HepG2 (cell line): ENCODE data around the gene MAGIX. TPM values are rescaled to one million over a fixed set of nuclear protein-coding genes. Genes with fewer than 3 reads are reported as not detected.

ENCODE experiments used
- ATAC-seq: fragments of 200-7000 bp; cut with Tn5 transposase; 3 replicates; pipeline ENCODE4 v1.9.1; 2020; ENCODE audit warnings: mild to moderate bottlenecking, moderate library complexity
- BruUV-seq: library from RNA; stranded (reverse); fragments of 400-500 nt; replicated peaks from 2 replicates; lab custom pipeline; 2021; lab: Mats Ljungman, UMichigan
- CTCF ChIA-PET: fragments of 300-600 bp; formaldehyde crosslinking; extraction: SDS; loops from one replicate; lab custom pipeline; 2021; ENCODE audit warnings: low total read pairs, inconsistent platforms, low intra/inter-chr PET ratio; lab: Yijun Ruan, JAX
- POLR2A ChIA-PET: fragments of 350-600 bp; sonication (Branson Sonifier 250); formaldehyde crosslinking; loops from one replicate; lab custom pipeline; 2020; ENCODE audit warnings: antibody characterized with exemption, inconsistent platforms; lab: Yijun Ruan, JAX
- DNase-seq: peaks from one replicate; pipeline ENCODE4 v3.0.0-alpha.2; 2015; ENCODE audit warnings: low spot score
- FAIRE-seq: peaks from 3 replicates; lab custom pipeline; 2011; peaks lifted over from hg19 to GRCh38; lab: Jason Lieb, UNC
- H2AFZ ChIP-seq: one replicate; pipeline ENCODE4 v1.6.1; 2011; ENCODE audit warnings: low read length, inconsistent platforms
- H3K27ac ChIP-seq: fragments of 300-600 bp; 3 replicates; pipeline ENCODE4 v1.8.0; 2011; ENCODE audit warnings: mixed run types, mild to moderate bottlenecking, mixed read lengths, low read length, inconsistent platforms; ENCODE audit not compliant: insufficient read depth; ENCODE audit errors: extremely low read length
- H3K27me3 ChIP-seq, 2 experiments: fragments of 200-600 bp in 1 of 2; 2 replicates in 1 of 2; 3 replicates in 1 of 2; pipeline versions ENCODE4 v1.6.0 to v1.8.0; 2011; ENCODE audit warnings: low read length in 2 of 2, mild to moderate bottlenecking in 2 of 2, moderate library complexity in 2 of 2, inconsistent platforms in 1 of 2; ENCODE audit not compliant: insufficient read depth in 2 of 2, control insufficient read depth in 1 of 2
- H3K36me3 ChIP-seq, 2 experiments: fragments of 200-600 bp in 1 of 2; replicated peaks in 1 of 2; 2 replicates in 1 of 2; 3 replicates in 1 of 2; pipeline versions ENCODE4 v1.5.1 to v1.8.0; 2011; ENCODE audit warnings: low read length in 2 of 2, inconsistent platforms in 1 of 2; ENCODE audit not compliant: insufficient read depth in 2 of 2, control insufficient read depth in 1 of 2
- H3K4me1 ChIP-seq: 2 replicates; pipeline ENCODE4 v1.5.1; 2012; ENCODE audit warnings: low read length, inconsistent platforms; ENCODE audit not compliant: insufficient read depth
- H3K4me2 ChIP-seq: 2 replicates; pipeline ENCODE4 v1.6.0; 2011; ENCODE audit warnings: low read depth, low read length, inconsistent platforms
- H3K4me3 ChIP-seq, 3 experiments: fragments of 200-600 bp in 1 of 3; sonication (generic), shearing (Covaris generic) in 1 of 3; replicated peaks in 1 of 3; 2 replicates each; pipeline ENCODE4 v1.5.1; 2011 to 2016; ENCODE audit warnings: low read length in 3 of 3, inconsistent platforms in 2 of 3, low read depth in 2 of 3, mild to moderate bottlenecking in 2 of 3, control low read depth in 1 of 3, mixed read lengths in 1 of 3; ENCODE audit not compliant: insufficient read depth in 1 of 3
- H3K79me2 ChIP-seq: one replicate; pipeline ENCODE4 v1.6.1; 2011; ENCODE audit warnings: low read length, inconsistent platforms; ENCODE audit not compliant: insufficient read depth
- H3K9ac ChIP-seq: 2 replicates; pipeline ENCODE4 v1.6.0; 2011; ENCODE audit warnings: mild to moderate bottlenecking, low read depth, low read length, inconsistent platforms; ENCODE audit not compliant: insufficient read depth
- H3K9me3 ChIP-seq: 2 replicates; pipeline ENCODE4 v1.5.1; 2012; ENCODE audit warnings: mild to moderate bottlenecking, low read length
- H4K20me1 ChIP-seq: 2 replicates; pipeline ENCODE4 v1.6.0; 2011; ENCODE audit warnings: inconsistent platforms, mild to moderate bottlenecking, low read length, moderate library complexity; ENCODE audit not compliant: insufficient read depth
- AFF4 ChIP-seq: sonication (generic); formaldehyde crosslinking; IDR thresholded peaks from 2 replicates; pipeline ENCODE4 v1.4.0; 2020; ENCODE audit warnings: missing genetic modification reagents
- ARNT2 ChIP-seq: sonication (generic); formaldehyde crosslinking; IDR thresholded peaks from 2 replicates; pipeline ENCODE4 v1.8.0; 2022; ENCODE audit warnings: mild to moderate bottlenecking, low read depth, missing genetic modification reagents, moderate library complexity
- MXD1 ChIP-seq: sonication (generic); formaldehyde crosslinking; IDR thresholded peaks from 2 replicates; pipeline ENCODE4 v1.4.0; 2020; ENCODE audit warnings: mild to moderate bottlenecking, missing genetic modification reagents
- NR2C2 ChIP-seq: sonication (generic); formaldehyde crosslinking; IDR thresholded peaks from 2 replicates; pipeline ENCODE4 v1.4.0; 2020; ENCODE audit warnings: missing genetic modification reagents, mild to moderate bottlenecking, moderate library complexity, borderline replicate concordance
- POLR2AphosphoS5 ChIP-seq: IDR thresholded peaks from 2 replicates; pipeline ENCODE4 v1.6.1; 2012; ENCODE audit warnings: low read depth, low read length
- SKIL ChIP-seq: sonication (generic); formaldehyde crosslinking; IDR thresholded peaks from 2 replicates; pipeline ENCODE4 v1.8.0; 2022; ENCODE audit warnings: missing genetic modification reagents, mild to moderate bottlenecking, moderate library complexity, borderline replicate concordance
- TFAP4 ChIP-seq: sonication (generic); IDR thresholded peaks from 2 replicates; pipeline ENCODE4 v1.6.1; 2016; ENCODE audit warnings: low read depth, borderline replicate concordance
- ZBTB25 ChIP-seq: IDR thresholded peaks from 2 replicates; pipeline ENCODE4 v1.6.1; 2018; ENCODE audit warnings: missing genetic modification reagents
- ZNF282 ChIP-seq: fragments of 450-650 bp; IDR thresholded peaks from 2 replicates; pipeline ENCODE4 v1.6.1; 2018; ENCODE audit not compliant: partially characterized antibody
- ZNF749 ChIP-seq: sonication (generic); formaldehyde crosslinking; IDR thresholded peaks from 2 replicates; pipeline ENCODE4 v1.8.0; 2022; ENCODE audit warnings: mild to moderate bottlenecking, missing genetic modification reagents, moderate library complexity, borderline replicate concordance
- ZNF781 ChIP-seq: sonication (generic); formaldehyde crosslinking; IDR thresholded peaks from 2 replicates; pipeline ENCODE4 v1.5.1; 2020; ENCODE audit warnings: borderline replicate concordance, mild to moderate bottlenecking, missing genetic modification reagents; ENCODE audit errors: not compliant biosample characterization
- ZNF788 ChIP-seq: sonication (generic); formaldehyde crosslinking; IDR thresholded peaks from 2 replicates; pipeline ENCODE4 v1.5.0; 2020; ENCODE audit warnings: mild to moderate bottlenecking, missing genetic modification reagents, borderline replicate concordance
- ZSCAN5A ChIP-seq: sonication (generic); formaldehyde crosslinking; IDR thresholded peaks from 2 replicates; pipeline ENCODE4 v1.8.0; 2022; ENCODE audit warnings: mild to moderate bottlenecking, missing genetic modification reagents, borderline replicate concordance
- WGBS: methylation state at CpG from one replicate; pipeline ENCODE4 v1.1.6; 2017; ENCODE audit warnings: low lambda C conversion rate; 5-methylcytosine and 5-hydroxymethylcytosine counted together
- in situ Hi-C: cut with HindIII; loops from 2 replicates; pipeline ENCODE4 v1.10.0; 2017; ENCODE audit warnings: low pct_unique_long_range_greater_than_20kb; ENCODE audit not compliant: extremely low pct_ligation_motif_present
- intact Hi-C: fragments of 100-400 bp; cut with micrococcal nuclease; formaldehyde crosslinking; loops from one replicate; pipeline ENCODE4 v1.10.0; 2022; ENCODE audit not compliant: unreplicated experiment
- polyA plus RNA-seq, 8 experiments: library from polyadenylated mRNA; depleted of rRNA in 3 of 8; stranded (reverse) in 7 of 8; unstranded in 1 of 8; fragments of >200 nt; fragmentation: Illumina TruSeq in 4 of 8; extraction: Trizol in 4 of 8; gene quantifications; 2 replicates each; pipeline versions ENCODE4 v1.2.1 to v1.2.3, GENCODE V29; 2011 to 2016; ENCODE audit warnings: low read depth in 4 of 8, missing spikeins in 1 of 8, mixed read lengths in 1 of 8; ENCODE audit not compliant: insufficient read depth in 1 of 8
- total RNA-seq, 5 experiments: library from RNA; depleted of rRNA; stranded (reverse); fragments of >200 nt; fragmentation: Illumina TruSeq; extraction: Trizol; gene quantifications; 2 replicates each; pipeline ENCODE4 v1.2.3, GENCODE V29; 2016; ENCODE audit warnings: low read depth in 1 of 5

The MAGIX gene
- total and polyA plus RNA-seq, 2 of the 13 experiments (the other 11 are each of a cell fraction or from before 2014, with no cell fraction given) = 0.63 to 1.2 TPM

GRCh38 chrX:49172280-49172780, 9.8 kb downstream of the MAGIX start:
- POLR2A ChIA-PET = no interaction called here
- CTCF ChIA-PET = no interaction called here
- H3K9me3 ChIP-seq = no peaks in the 10 kb centered on the region
- in situ Hi-C loops = no loop called here
- no peak overlapping the region for H3K4me3 ChIP-seq
- no peak overlapping the region for H3K4me2 ChIP-seq
- H3K27me3 ChIP-seq = no peaks in the 10 kb centered on the region
- WGBS = 94% methylated on average over 12 of the region's 37 CpGs
- no peak overlapping the region for H2AFZ ChIP-seq
- H3K4me1 ChIP-seq = peaks cover 14% of the 10 kb centered on the region; the same call in 1 of the 2 replicates
- intact Hi-C loops = no loop called here
- H3K9ac ChIP-seq = 0 out of 2 replicates have a peak overlapping the region, but pooled peaks have one; percentile 3
- no TSS peak for BruUV-seq
- no peaks in the 10 kb centered on the region for H4K20me1 ChIP-seq
- H3K27ac ChIP-seq = no peak overlapping the region
- no peaks in the 10 kb centered on the region for H3K79me2 ChIP-seq
- no peaks in the 10 kb centered on the region for H3K36me3 ChIP-seq
- no peak for DNase-seq
- no peak for FAIRE-seq
- no peak for ATAC-seq
- TF ChIP-seq ZSCAN5A (CRISPR knock-in tag) (no peak), ZNF781 (CRISPR knock-in tag) (no peak), AFF4 (CRISPR knock-in tag) (no peak), NR2C2 (no peak), POLR2AphosphoS5 (no peak), SKIL (CRISPR knock-in tag) (no peak), TFAP4 (no peak), ZBTB25 (CRISPR knock-in tag) (no peak), ARNT2 (CRISPR knock-in tag) (no peak), ZNF282 (no peak), ZNF749 (no peak), MXD1 (no peak), ZNF788 (CRISPR knock-in tag) (no peak)
